Esophagus muscularis mucosa (tissue), 3 donors: ENCODE results near the gene PTGES3.

ENCODE experiments used
- POLR2A ChIP-seq: fragments of 450-650 bp; IDR thresholded peaks from one replicate; pipeline ENCODE4 v1.6.1; 2017; ENCODE audit warnings: antibody characterized with exemption, moderate library complexity, mild to moderate bottlenecking, low read depth
- POLR2AphosphoS5 ChIP-seq, 2 donors: sonication (generic); formaldehyde crosslinking; IDR thresholded peaks; one replicate each; pipeline ENCODE4 v1.6.1; 2017; ENCODE audit warnings: antibody characterized with exemption in 2 of 2
- TF ChIP-seq, protein P1 (sequence below), 3 experiments: fragments of 200-600 bp in 2 of 3; fragments of 450-650 bp in 1 of 3; sonication (generic) in 2 of 3; IDR thresholded peaks; one replicate each; pipeline ENCODE4 v1.5.1; 2017 to 2019; ENCODE audit warnings: antibody characterized with exemption in 3 of 3, mild to moderate bottlenecking in 2 of 3, moderate library complexity in 1 of 3

DNA sequence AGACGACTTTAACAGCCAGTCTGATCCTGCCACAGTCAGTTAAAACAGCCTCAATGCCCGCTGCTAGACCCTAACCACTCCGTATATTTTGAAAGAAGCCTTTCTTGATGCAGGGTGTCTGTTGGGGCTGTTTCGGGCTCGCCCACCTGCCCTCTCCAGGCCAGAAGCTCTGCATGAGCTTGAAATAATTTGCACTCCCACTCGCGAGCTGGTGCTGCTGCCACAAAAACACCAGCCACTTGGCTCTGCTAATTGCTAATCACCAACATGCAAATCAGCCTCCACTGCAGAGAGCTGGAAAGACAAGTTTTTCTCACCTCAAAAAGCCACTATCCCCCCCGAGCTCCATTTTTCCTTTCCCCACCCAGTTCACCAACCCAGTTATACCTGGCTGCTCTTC, 73.5 kb downstream of the PTGES3 start:
- TF ChIP-seq, protein P1, sequence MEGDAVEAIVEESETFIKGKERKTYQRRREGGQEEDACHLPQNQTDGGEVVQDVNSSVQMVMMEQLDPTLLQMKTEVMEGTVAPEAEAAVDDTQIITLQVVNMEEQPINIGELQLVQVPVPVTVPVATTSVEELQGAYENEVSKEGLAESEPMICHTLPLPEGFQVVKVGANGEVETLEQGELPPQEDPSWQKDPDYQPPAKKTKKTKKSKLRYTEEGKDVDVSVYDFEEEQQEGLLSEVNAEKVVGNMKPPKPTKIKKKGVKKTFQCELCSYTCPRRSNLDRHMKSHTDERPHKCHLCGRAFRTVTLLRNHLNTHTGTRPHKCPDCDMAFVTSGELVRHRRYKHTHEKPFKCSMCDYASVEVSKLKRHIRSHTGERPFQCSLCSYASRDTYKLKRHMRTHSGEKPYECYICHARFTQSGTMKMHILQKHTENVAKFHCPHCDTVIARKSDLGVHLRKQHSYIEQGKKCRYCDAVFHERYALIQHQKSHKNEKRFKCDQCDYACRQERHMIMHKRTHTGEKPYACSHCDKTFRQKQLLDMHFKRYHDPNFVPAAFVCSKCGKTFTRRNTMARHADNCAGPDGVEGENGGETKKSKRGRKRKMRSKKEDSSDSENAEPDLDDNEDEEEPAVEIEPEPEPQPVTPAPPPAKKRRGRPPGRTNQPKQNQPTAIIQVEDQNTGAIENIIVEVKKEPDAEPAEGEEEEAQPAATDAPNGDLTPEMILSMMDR (IDR thresholded peaks at IDR 0.05): no peak
- TF ChIP-seq POLR2AphosphoS5 (IDR thresholded peaks at IDR 0.05) (no peak), POLR2A (no peak)
